ENCODE measurements around the gene HADH.

The HADH gene

GRCh38 chr4:108029731-108030130 is 40.0 kb downstream of the HADH start:
- Histone ChIP-seq H3K9me2 (replicated peaks; ENCODE audit: control insufficient read depth, low read length) (no peaks in the 10 kb centered on the region), H3F3A (ENCODE audit: control insufficient read depth, insufficient read depth) (peaks cover under 1% of the 10 kb centered on the region; the same call in 1 of the 2 replicates), H4K20me1 (ENCODE audit: control insufficient read depth, insufficient read depth, low read depth, low read length) (no peaks in the 10 kb centered on the region), H3K27ac (ENCODE audit: low read depth, low read length) (no peak overlapping the region), H3K9me3 (ENCODE audit: control insufficient read depth, insufficient read depth, low read length) (no peaks in the 10 kb centered on the region), H3K36me3 (ENCODE audit: control insufficient read depth, low read length) (peaks cover 58% of the 10 kb centered on the region), H3K27me3 (ENCODE audit: control insufficient read depth, low read length) (no peaks in the 10 kb centered on the region), H3K4me3 (ENCODE audit: low read length) (no peak overlapping the region), H3K79me2 (ENCODE audit: control insufficient read depth, low read length) (no peaks in the 10 kb centered on the region), H3K4me1 (ENCODE audit: control insufficient read depth, low read length) (peaks cover 33% of the 10 kb centered on the region), H3K4me2 (ENCODE audit: low read length) (no peak overlapping the region)
- no peak for TF ChIP-seq CTCF (IDR thresholded peaks at IDR 0.05; ENCODE audit: low read depth, low read length, poor library complexity, severe bottlenecking)
- TF ChIP-seq EZH2phosphoT487 (IDR thresholded peaks at IDR 0.05; ENCODE audit: borderline replicate concordance, low read length), result no peak

DNA sequence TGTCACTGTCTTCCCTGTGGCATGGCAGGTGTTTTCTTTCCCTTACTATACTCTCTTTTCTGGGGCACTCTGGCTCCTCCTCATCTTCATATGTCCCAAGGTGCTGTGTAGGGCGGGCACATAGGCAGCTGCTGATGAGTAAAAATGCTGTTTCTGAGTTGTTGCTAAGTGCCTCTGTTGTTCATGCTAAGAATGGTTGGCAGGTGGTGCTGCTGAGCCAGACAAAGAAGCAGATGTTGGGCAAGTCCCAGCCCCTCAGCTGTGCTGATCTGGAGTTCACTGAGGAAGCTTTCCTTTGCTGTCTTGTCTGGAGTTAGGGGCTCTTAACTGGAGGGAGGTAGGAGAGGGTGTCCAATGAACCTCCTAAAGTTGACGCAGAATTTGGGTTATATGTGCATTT is 40.6 kb downstream of the HADH start:
- Histone ChIP-seq H3K27me3 (ENCODE audit: control insufficient read depth, low read length) (no peaks in the 10 kb centered on the region), H3K27ac (ENCODE audit: low read depth, low read length) (no peak overlapping the region), H3F3A (ENCODE audit: control insufficient read depth, insufficient read depth) (peaks cover 5% of the 10 kb centered on the region; the same call in 1 of the 2 replicates), H3K9me3 (ENCODE audit: control insufficient read depth, insufficient read depth, low read length) (no peaks in the 10 kb centered on the region), H3K36me3 (ENCODE audit: control insufficient read depth, low read length) (peaks cover 58% of the 10 kb centered on the region), H3K9me2 (replicated peaks; ENCODE audit: control insufficient read depth, low read length) (no peaks in the 10 kb centered on the region), H3K4me1 (ENCODE audit: control insufficient read depth, low read length) (peaks cover 39% of the 10 kb centered on the region), H3K79me2 (ENCODE audit: control insufficient read depth, low read length) (no peaks in the 10 kb centered on the region), H3K4me3 (ENCODE audit: low read length) (no peak overlapping the region), H4K20me1 (ENCODE audit: control insufficient read depth, insufficient read depth, low read depth, low read length) (no peaks in the 10 kb centered on the region), H3K4me2 (ENCODE audit: low read length) (no peak overlapping the region)
- TF ChIP-seq EZH2phosphoT487 (IDR thresholded peaks at IDR 0.05; ENCODE audit: borderline replicate concordance, low read length), result no peak
- peak; percentile 80 for TF ChIP-seq CTCF (IDR thresholded peaks at IDR 0.05; ENCODE audit: low read depth, low read length, poor library complexity, severe bottlenecking)

- Histone ChIP-seq H3K4me1 (ENCODE audit: control insufficient read depth, low read length) (peaks cover 51% of the 10 kb centered on the region), H3K27ac (ENCODE audit: low read depth, low read length) (no peak overlapping the region)
Measured at GRCh38 chr4:108031427-108032083, 41.9 kb downstream of the HADH start.

More at GRCh38 chr4:108031427-108032083, 41.9 kb downstream of the HADH start:
- peaks cover 5% of the 10 kb centered on the region; the same call in 1 of the 2 replicates for H3F3A ChIP-seq (ENCODE audit: control insufficient read depth, insufficient read depth)
- no peaks in the 10 kb centered on the region for H3K9me2 ChIP-seq (replicated peaks; ENCODE audit: control insufficient read depth, low read length)
- peaks cover 64% of the 10 kb centered on the region for H3K36me3 ChIP-seq (ENCODE audit: control insufficient read depth, low read length)
- H3K79me2 ChIP-seq (ENCODE audit: control insufficient read depth, low read length), result no peaks in the 10 kb centered on the region
- no peaks in the 10 kb centered on the region for H4K20me1 ChIP-seq (ENCODE audit: control insufficient read depth, insufficient read depth, low read depth, low read length)
- H3K27me3 ChIP-seq (ENCODE audit: control insufficient read depth, low read length), result no peaks in the 10 kb centered on the region
- TF ChIP-seq EZH2phosphoT487 (IDR thresholded peaks at IDR 0.05; ENCODE audit: borderline replicate concordance, low read length) (no peak), CTCF (IDR thresholded peaks at IDR 0.05; ENCODE audit: low read depth, low read length, poor library complexity, severe bottlenecking) (no peak)
- no peaks in the 10 kb centered on the region for H3K9me3 ChIP-seq (ENCODE audit: control insufficient read depth, insufficient read depth, low read length)
- no peak overlapping the region for H3K4me2 ChIP-seq (ENCODE audit: low read length)
- no peak overlapping the region for H3K4me3 ChIP-seq (ENCODE audit: low read length)

Measured in DOHH2 (cell line).